HG02623 (cell line): Measurements from ENCODE around the gene FRAT2.
A peak's percentile ranks its signal among the peaks of the same experiment; 100 is the strongest.
"Not testable (repeated sequence)": the region's sequence is repeated elsewhere in the genome, so short reads cannot be mapped to it uniquely, and the experiment has no call there.

Experiments
- ATAC-seq: cut with Tn5 transposase; IDR thresholded peaks from one replicate; pipeline ENCODE4 v1.9.1; 2021; ENCODE audit warnings: moderate library complexity; ENCODE audit not compliant: unreplicated experiment

Gene FRAT2

DNA sequence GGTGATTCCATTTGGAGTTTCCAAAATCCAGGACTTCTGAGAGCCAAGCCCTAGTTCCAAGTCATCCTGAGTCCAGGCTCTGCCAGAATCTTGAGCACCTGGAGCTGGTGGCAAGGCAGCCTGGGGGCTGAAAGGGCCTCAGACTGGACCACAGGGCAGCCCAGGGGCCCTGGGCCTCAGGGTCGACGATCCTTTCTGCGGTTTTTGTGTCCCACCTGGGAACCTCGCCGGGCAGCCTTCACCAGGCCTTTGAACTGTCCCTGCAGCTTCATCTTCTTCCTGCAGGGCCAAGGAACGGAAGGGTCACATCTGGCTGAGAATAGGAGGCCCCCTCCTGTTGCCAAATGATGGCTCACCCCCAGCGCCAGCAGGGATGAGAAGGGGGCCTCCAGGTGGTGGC, 22.4 kb upstream of the FRAT2 start:
- no peak for ATAC-seq

GRCh38 chr10:97356318-97356914, 21.9 kb upstream of the FRAT2 start:
- ATAC-seq, result no peak

DNA sequence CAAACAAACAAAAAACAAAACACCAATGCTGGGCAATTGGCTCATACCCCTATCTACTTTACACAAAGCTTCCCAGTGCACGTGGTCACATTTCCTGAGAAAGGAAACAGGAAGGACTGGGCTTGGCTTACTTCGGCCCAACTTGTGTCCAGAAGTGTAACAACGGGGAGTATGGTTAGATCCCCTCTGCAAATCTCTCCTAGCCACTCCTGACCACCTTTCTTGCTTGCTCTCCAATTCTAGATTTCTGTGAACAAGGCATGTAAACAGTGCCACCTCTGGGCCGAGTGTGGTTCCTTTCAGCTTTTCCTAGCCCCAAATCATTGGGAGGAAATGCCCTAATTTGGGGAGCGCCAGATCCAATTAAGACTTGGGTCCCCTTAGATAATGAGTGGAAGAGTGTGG, 21.0 kb upstream of the FRAT2 start:
- ATAC-seq, result no peak

GRCh38 chr10:97353945-97354344, 19.4 kb upstream of the FRAT2 start:
- ATAC-seq, result no peak

GRCh38 chr10:97349752-97350513, 15.4 kb upstream of the FRAT2 start:
- ATAC-seq, result no peak

- no peak for ATAC-seq
Observed at GRCh38 chr10:97347317-97347716, 12.8 kb upstream of the FRAT2 start.

DNA sequence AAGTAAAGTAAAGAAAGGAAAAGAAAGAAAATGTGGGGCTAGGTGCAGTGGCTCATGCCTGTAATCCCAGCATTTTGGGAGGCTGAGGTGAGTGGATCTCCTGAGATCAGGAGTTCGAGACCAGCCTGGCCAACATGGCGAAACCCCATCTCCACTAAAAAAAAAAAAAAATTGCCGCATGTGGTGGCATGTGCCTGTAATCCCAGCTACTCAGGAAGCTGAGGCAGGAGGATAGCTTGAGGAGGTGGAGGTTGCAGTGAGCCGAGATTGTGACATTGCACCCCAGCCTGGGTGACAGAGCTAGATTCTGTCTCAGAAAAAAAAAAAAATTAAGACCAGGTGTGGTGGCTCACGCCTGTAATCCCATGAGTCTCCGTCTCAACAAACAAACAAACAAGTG, 9.1 kb upstream of the FRAT2 start:
- ATAC-seq, result not testable (repeated sequence)

- no peak for ATAC-seq
Observed at GRCh38 chr10:97341416-97341815, 6.9 kb upstream of the FRAT2 start.

GRCh38 chr10:97338041-97338440, 3.5 kb upstream of the FRAT2 start:
- ATAC-seq, result no peak

DNA sequence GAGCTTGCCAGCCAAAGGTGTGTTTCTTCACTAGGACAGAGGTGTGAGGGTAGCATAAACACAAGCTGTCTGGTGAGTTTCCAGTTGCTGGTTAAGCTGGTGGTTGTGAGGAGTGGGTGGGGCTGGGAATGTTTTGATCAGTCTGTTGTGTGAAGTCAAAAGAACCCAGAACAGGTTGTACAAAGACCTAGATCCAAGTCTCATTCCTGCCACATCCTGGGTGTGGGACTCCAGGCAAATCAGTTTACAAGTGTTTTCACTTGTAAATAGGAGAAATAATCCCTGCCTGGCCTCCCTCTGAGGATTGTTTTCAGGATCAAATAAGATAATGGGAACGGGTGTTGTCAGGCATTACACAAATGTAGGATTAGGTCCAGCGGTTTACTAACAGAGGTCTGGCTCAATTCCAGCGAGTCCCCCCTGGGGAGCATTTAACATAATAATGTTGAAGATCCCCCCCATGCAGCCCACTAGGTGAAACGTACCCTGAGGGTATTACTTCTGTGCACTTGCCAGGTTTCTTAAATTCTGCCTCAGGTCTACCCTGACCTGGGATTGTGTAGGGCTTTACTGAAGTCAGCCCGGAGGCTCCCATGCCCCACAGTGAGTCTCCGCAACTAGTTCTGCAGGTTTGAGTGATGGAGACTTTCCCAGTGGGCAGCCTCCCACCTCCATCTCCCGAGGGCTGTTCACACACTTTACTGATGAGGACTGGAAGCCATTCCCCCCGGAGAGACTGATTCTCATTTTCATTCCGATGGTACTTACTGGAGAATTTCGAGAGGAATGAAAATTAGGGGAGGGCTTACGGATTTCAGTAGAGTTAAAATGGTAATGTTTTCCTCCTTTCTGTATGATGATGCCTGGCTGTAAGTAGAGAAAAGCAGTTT, 2.7 kb upstream of the FRAT2 start:
- no peak for ATAC-seq

- no peak for ATAC-seq
Observed at GRCh38 chr10:97336446-97336845, 1.9 kb upstream of the FRAT2 start.

GRCh38 chr10:97336006-97336405, 1.5 kb upstream of the FRAT2 start:
- ATAC-seq, result no peak

- ATAC-seq, result peak; percentile 5
Observed at GRCh38 chr10:97335188-97335619, 675 bp upstream of the FRAT2 start.

DNA sequence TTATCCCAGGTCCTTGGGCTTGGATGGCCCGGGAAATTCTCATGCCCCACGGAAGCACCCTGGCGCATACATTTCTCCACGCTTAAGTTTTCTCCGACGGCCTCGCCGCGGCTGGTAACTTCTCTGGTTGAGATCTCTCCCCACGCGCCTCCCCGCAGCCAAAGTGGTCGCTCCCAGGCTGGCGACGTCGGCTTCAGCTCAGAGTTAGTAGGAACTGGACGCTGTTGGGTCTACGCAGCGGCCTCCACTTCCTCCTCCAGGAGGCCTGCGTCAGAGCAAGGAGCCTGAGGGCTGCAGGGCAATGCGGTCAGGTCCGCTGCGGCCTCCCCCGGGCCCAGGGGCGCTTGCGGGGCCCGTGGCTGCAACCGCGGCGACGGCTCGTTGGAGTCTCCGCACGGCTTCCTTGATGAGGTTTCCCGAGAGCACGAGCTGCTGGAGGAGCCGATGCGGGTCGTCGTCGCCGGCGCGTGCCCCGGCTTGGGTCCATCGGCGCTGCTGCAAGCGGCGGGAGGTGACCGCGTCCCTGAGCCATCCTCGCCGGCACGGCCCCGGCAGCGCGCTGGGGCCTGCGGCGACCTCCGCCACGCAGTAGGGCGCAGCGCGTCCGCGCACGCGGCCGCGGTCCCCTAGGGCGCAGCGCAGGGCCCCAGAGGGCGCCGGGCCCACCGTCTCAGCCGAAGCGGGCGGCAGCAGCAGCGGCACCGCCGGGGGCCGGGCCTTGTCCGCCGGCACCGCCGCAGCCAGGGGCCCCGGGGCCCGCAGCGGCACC, 744 bp downstream of the FRAT2 start:
- ATAC-seq, result peak; percentile 20

DNA sequence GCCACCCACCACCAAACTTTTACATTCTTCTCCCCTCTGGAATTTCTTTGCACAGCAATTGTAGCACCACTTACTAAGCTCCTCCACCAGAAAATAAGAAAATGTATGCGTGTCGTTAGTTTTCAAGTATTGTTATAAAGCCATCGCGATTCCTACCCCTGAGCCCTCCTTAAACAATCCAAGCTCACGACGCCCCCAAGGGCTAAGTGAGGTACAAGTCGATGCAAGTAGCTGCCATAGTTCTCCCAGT, 1.3 kb downstream of the FRAT2 start:
- no peak for ATAC-seq

GRCh38 chr10:97332591-97333350, 1.8 kb downstream of the FRAT2 start:
- ATAC-seq, result no peak

DNA sequence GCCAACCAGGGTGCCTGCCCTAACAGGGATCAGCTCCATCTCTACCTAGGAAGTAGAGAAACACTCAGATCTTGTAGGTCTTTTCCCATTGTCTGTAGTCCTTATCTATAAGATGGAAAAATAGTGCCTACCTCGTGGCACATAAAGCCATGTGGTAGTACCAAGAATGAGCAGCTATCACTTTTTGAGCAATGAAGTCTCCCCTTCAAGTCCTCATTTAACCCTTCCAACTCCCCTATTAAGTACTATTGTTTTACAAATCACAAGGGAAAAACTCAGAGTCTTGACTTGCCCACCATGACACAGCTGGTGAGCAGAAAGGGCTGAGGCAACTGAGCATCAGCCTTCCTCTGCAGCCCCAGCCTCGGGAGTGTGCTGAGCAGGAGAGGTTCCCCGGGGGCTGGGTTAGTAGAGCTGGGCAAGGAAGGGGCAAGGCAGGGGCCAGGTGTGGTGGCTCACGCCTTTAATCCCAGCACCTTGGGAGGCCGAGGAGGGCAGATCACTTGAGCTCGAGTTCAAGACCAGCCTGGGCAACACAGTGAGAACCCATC, 3.3 kb downstream of the FRAT2 start:
- ATAC-seq, result no peak

GRCh38 chr10:97329766-97330165, 4.8 kb downstream of the FRAT2 start:
- no peak for ATAC-seq

- no peak for ATAC-seq
Observed at GRCh38 chr10:97328646-97329453, 5.7 kb downstream of the FRAT2 start.
